Pancreas (tissue), 10 donors: ENCODE data around the gene PLEKHM3. TPM values are rescaled to one million over a fixed set of nuclear protein-coding genes. Genes with fewer than 3 reads are reported as not detected.
A peak's percentile ranks its signal among the peaks of the same experiment; 100 is the strongest.

Experiments used
- ATAC-seq, 4 donors: fragments of 200-7000 bp; cut with Tn5 transposase; one replicate each; pipeline versions ENCODE4 v1.8.0 to v1.9.1; 2020; ENCODE audit warnings: mild to moderate bottlenecking in 4 of 4, moderate library complexity in 4 of 4
- DNase-seq, 6 donors: peaks; one replicate each; pipeline ENCODE4 v3.0.0-alpha.2; 2020
- FAIRE-seq: peaks from 2 replicates; lab custom pipeline; 2012; peaks lifted over from hg19 to GRCh38; lab: Jason Lieb, UNC
- H3K27ac ChIP-seq, 4 donors: fragments of 200-600 bp; sonication (generic); 1 replicate in 3 of 4; 2 replicates in 1 of 4; pipeline versions ENCODE4 v1.5.0 to v1.8.0; 2020
- H3K27me3 ChIP-seq, 4 donors: fragments of 200-600 bp; one replicate each; pipeline ENCODE4 v1.8.0; 2021
- H3K36me3 ChIP-seq, 3 donors: fragments of 200-600 bp; sonication (generic) in 1 of 3; one replicate each; pipeline versions ENCODE4 v1.5.0 to v1.8.0; 2020 to 2021
- H3K4me1 ChIP-seq, 3 donors: fragments of 200-600 bp; one replicate each; pipeline ENCODE4 v1.8.0; 2021
- H3K4me3 ChIP-seq, 4 donors: fragments of 200-600 bp; sonication (generic) in 2 of 4; one replicate each; pipeline versions ENCODE4 v1.5.0 to v1.8.0; 2020 to 2021
- H3K9me3 ChIP-seq, 4 donors: fragments of 200-600 bp; one replicate each; pipeline ENCODE4 v1.8.0; 2021
- CTCF ChIP-seq, 4 donors: fragments of 200-600 bp; sonication (generic) in 3 of 4; IDR thresholded peaks; one replicate each; pipeline versions ENCODE4 v1.5.0 to v1.8.0; 2021; ENCODE audit warnings: antibody characterized with exemption in 4 of 4
- WGBS, 2 donors: extraction: QIAGEN DNeasy Blood & Tissue Kit; methylation state at CpG; one replicate each; pipeline ENCODE4 v1.1.7; 2013; 5-methylcytosine and 5-hydroxymethylcytosine counted together
- intact Hi-C, 3 donors: fragments of 100-400 bp; cut with DNase I; formaldehyde crosslinking; loops; one replicate each; pipeline versions ENCODE4 v1.11.1 to v1.14.2; 2022
- polyA plus RNA-seq, 2 donors: library from polyadenylated mRNA; stranded (reverse); fragments of 200-250 nt; gene quantifications; one replicate each; pipeline ENCODE4 v1.2.3, GENCODE V29; 2013
- total RNA-seq, 6 donors: library from RNA; stranded (reverse); fragmentation: NEBNext Ultra II Directional in 4 of 6; extraction: Animal tissue kit (Norgen Biotek cat#: 25700) in 4 of 6; gene quantifications; one replicate each; pipeline versions ENCODE4 v1.2.1 to v1.2.4, GENCODE V29; 2021 to 2023
- donor health status: healthy with polysubstance abuse.
- donor health status: DM: no; HTN: no; CAD: no; lungs with moderate emphysema.
- donor health status: DM: no; HTN: no; CAD: no.
- donor health status: control.
- donor health status: control.
- donor health status: Bipolar disorder and iron deficiency.
- donor health status: DM: yes; HTN: yes; CAD: no.
- donor health status: DM: no; HTN: no; CAD: no.
- donor health status: DM: no; HTN: no; CAD: no.
- donor health status: DM: yes; HTN: yes; CAD: no.

Gene PLEKHM3
- 10 to 100 TPM in 1 of 6 donors, 1 to 10 TPM in 5; 4.6 to 10.2 (median 5.4) TPM for total RNA-seq
- 1 to 10 TPM; 3.0 to 5.6 TPM for polyA plus RNA-seq

GRCh38 chr2:208025037-208025813, at the start of gene PLEKHM3:
PLEKHM3 (minus strand) TSS chr2:208025527; CDS start chr2:208001639, 23,888 bp downstream.
- TF ChIP-seq CTCF (IDR thresholded peaks at IDR 0.05), result no peak
- Histone ChIP-seq H3K27ac (peak within 1 kb of the TSS; percentile 45 to 83 (median 67)), H3K9me3 (no peaks in the 10 kb centered on the region), H3K27me3 (no peaks in the 10 kb centered on the region), H3K4me3 (peak within 1 kb of the TSS; percentile 54 to 77 (median 64)), H3K36me3 (no peaks in the 10 kb centered on the region), H3K4me1 (peaks cover 0 to 20% (median 9%) of the 10 kb centered on the region in 3 donors)
- 2% methylated on average over 38 of the region's 38 CpGs for WGBS, 2 donors
- peak; percentile 99 to 100 (median 99) for ATAC-seq
- no peak for FAIRE-seq
- DNase-seq, result peak; percentile 80 to 95 (median 90)
- intact Hi-C loops, result no loop called here

GRCh38 chr2:208074610-208075356, 49.5 kb upstream of the PLEKHM3 start:
- H3K36me3 ChIP-seq, result no peaks in the 10 kb centered on the region
- no peaks in the 10 kb centered on the region for H3K27me3 ChIP-seq
- intact Hi-C loops, result no loop called here
- no peaks in the 10 kb centered on the region for H3K9me3 ChIP-seq
- TF ChIP-seq CTCF (IDR thresholded peaks at IDR 0.05), result no peak
- no peak for ATAC-seq
- FAIRE-seq, result no peak
- WGBS, 2 donors, result 43 to 52% methylated on average over 9 of the region's 9 CpGs
- no peaks in the 10 kb centered on the region for H3K4me1 ChIP-seq
- no peak overlapping the region for H3K4me3 ChIP-seq
- H3K27ac ChIP-seq, result no peak overlapping the region
- DNase-seq, result no peak

GRCh38 chr2:208072250-208072892, 47.0 kb upstream of the PLEKHM3 start:
- Histone ChIP-seq H3K36me3 (no peaks in the 10 kb centered on the region), H3K4me3 (no peak overlapping the region), H3K4me1 (no peaks in the 10 kb centered on the region), H3K27ac (no peak overlapping the region), H3K9me3 (no peaks in the 10 kb centered on the region), H3K27me3 (no peaks in the 10 kb centered on the region)
- TF ChIP-seq CTCF (IDR thresholded peaks at IDR 0.05), result peak; percentile 43 to 77 (median 58)
- ATAC-seq, result peak; percentile 70 to 97 (median 93)
- peak; percentile 39 to 77 (median 48) for DNase-seq
- intact Hi-C loops, result no loop called here
- WGBS, 2 donors, result 22% methylated on average over 9 of the region's 9 CpGs
- no peak for FAIRE-seq

GRCh38 chr2:208069186-208069585, 43.9 kb upstream of the PLEKHM3 start:
- intact Hi-C loops, result no loop called here
- ATAC-seq (no peak), DNase-seq (no peak), FAIRE-seq (no peak)
- no peaks in the 10 kb centered on the region for H3K4me1 ChIP-seq
- H3K27me3 ChIP-seq, result no peaks in the 10 kb centered on the region
- H3K36me3 ChIP-seq, result no peaks in the 10 kb centered on the region
- no peaks in the 10 kb centered on the region for H3K9me3 ChIP-seq
- WGBS, 2 donors, result 62 to 69% methylated on average over 4 of the region's 4 CpGs
- no peak overlapping the region for H3K4me3 ChIP-seq
- no peak for TF ChIP-seq CTCF (IDR thresholded peaks at IDR 0.05)
- H3K27ac ChIP-seq, result no peak overlapping the region
